Spinal cord (tissue), 10 donors: ENCODE measurements around the gene SPDYE6. TPM values are rescaled to one million over a fixed set of nuclear protein-coding genes. Genes with fewer than 3 reads are reported as not detected.
A peak's percentile ranks its signal among the peaks of the same experiment; 100 is the strongest.
"Not testable (repeated sequence)": the region's sequence is repeated elsewhere in the genome, so short reads cannot be mapped to it uniquely, and the experiment has no call there.

Source experiments
- DNase-seq, 6 donors: peaks; one replicate each; pipeline versions ENCODE4 v3.0.0 to v3.0.0-alpha.2; 2013 to 2015; ENCODE audit warnings: low spot score in 6 of 6, low read depth in 4 of 6
- H3K27ac ChIP-seq: one replicate; pipeline ENCODE4 v1.5.1; 2013; ENCODE audit warnings: low read depth, low read length, control low read depth
- H3K27me3 ChIP-seq: one replicate; pipeline ENCODE4 v1.6.1; 2013; ENCODE audit warnings: low read length; ENCODE audit not compliant: control insufficient read depth, insufficient read depth
- H3K36me3 ChIP-seq: one replicate; pipeline ENCODE4 v1.6.1; 2013; ENCODE audit warnings: low read length; ENCODE audit not compliant: control insufficient read depth, insufficient read depth
- H3K4me1 ChIP-seq: one replicate; pipeline ENCODE4 v1.6.1; 2013; ENCODE audit warnings: low read length; ENCODE audit not compliant: control insufficient read depth, insufficient read depth
- H3K4me3 ChIP-seq: one replicate; pipeline ENCODE4 v1.5.1; 2013; ENCODE audit warnings: low read depth, low read length, control low read depth
- H3K9me3 ChIP-seq: one replicate; pipeline ENCODE4 v1.6.1; 2013; ENCODE audit warnings: low read length; ENCODE audit not compliant: control insufficient read depth, insufficient read depth
- WGBS: methylation state at CpG from one replicate; pipeline ENCODE4 v1.1.5; 2013; ENCODE audit warnings: missing lambda C conversion rate; ENCODE audit not compliant: insufficient coverage; 5-methylcytosine and 5-hydroxymethylcytosine counted together
- polyA plus RNA-seq, 2 donors: library from polyadenylated mRNA; unstranded; fragments of 120-200 nt; gene quantifications; one replicate each; pipeline ENCODE4 v1.2.1, GENCODE V29; 2013; ENCODE audit not compliant: insufficient read length in 2 of 2
- total RNA-seq, 2 donors: library from RNA; depleted of rRNA in 1 of 2; stranded (reverse); fragments of 120-200 nt in 1 of 2; fragments of >200 nt in 1 of 2; gene quantifications; one replicate each; pipeline versions ENCODE4 v1.2.3 to v1.2.4, GENCODE V29; 2013 to 2014
- donor health status: healthy.

Gene SPDYE6
- total and polyA plus RNA-seq, 4 donors: 16.4 TPM; not detected in 3

GRCh38 chr7:102393467-102393866, 37.2 kb upstream of the SPDYE6 start:
- no peak for DNase-seq
- peaks cover 20% of the 10 kb centered on the region for H3K36me3 ChIP-seq
- 88% methylated on average over 6 of the region's 9 CpGs for WGBS
- H3K27ac ChIP-seq: no peak overlapping the region
- H3K9me3 ChIP-seq: no peaks in the 10 kb centered on the region
- peaks cover 21% of the 10 kb centered on the region for H3K4me1 ChIP-seq
- H3K4me3 ChIP-seq: no peak overlapping the region
- no peaks in the 10 kb centered on the region for H3K27me3 ChIP-seq

- Histone ChIP-seq H3K27ac (no peak overlapping the region), H3K9me3 (no peaks in the 10 kb centered on the region), H3K4me1 (peaks cover 16% of the 10 kb centered on the region), H3K27me3 (no peaks in the 10 kb centered on the region), H3K4me3 (no peak overlapping the region), H3K36me3 (peaks cover 21% of the 10 kb centered on the region)
- 100% methylated on average over 1 of the region's 1 CpG for WGBS
- no peak for DNase-seq
These were observed 36.1 kb upstream of the SPDYE6 start for GRCh38 chr7:102392330-102392729.

DNA sequence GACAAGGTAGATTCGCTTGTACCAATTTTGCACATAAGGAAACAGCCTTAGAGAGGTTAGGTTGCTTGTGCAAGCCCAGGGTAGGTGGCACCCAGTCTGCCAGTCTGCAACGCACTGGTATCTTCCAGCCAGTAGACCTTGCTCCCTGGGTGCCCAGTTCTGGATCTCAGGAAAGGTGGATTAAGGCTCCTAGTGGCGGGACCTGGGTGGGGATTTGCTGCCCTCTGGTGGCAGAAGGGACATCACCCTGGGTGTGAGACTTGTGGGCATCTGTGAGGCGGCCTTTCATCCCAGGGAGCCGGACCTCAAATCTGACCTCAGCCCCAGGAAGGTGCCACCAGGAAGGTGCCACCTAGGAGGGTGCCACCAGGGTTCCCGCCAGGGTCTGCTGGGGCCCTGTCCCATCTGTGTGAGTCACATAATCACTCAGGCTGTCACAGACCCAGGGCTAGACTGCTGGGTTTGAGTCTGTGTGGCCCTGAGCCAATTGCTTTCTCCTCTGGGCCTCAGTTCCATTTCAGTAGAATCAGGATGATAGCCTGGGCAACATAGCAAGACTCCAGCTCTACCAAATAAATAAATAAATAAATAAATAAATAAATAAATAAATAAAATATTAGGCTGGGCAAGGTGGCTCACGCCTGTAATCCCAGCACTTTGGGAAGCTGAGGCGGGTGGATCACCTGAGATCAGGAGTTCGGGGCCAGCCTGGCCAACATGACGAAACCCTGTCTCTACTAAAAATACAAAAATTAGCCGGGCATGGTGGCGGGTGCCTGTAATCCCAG, 34.6 kb upstream of the SPDYE6 start:
- 36% methylated on average over 6 of the region's 12 CpGs for WGBS
- H3K4me3 ChIP-seq: no peak overlapping the region
- peaks cover 8% of the 10 kb centered on the region for H3K4me1 ChIP-seq
- no peak overlapping the region for H3K27ac ChIP-seq
- H3K36me3 ChIP-seq: peaks cover 28% of the 10 kb centered on the region
- peak in 5 of 6 donors; percentile 42 to 88 (median 65) for DNase-seq
- no peaks in the 10 kb centered on the region for H3K27me3 ChIP-seq
- H3K9me3 ChIP-seq: no peaks in the 10 kb centered on the region

DNA sequence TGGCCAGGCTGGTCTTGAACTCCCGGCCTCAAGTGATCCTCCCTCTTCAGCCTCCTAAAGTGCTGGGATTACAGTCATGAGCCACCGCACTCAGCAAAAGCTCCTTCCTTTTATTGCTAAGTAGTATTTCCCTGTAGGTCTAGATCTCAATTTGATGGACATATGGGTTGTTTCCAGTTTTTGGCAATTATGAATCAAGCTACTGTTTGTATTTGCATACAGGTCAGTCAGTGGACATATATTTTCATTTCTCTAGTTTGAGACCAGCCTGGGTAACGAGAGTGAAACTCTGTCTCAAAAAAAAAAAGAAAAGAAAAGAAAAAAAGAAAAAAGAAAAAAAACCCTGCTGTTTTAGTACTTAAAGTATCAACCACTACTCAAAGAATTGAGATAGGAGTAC, 33.6 kb upstream of the SPDYE6 start:
- H3K27ac ChIP-seq: no peak overlapping the region
- DNase-seq: no peak
- no peaks in the 10 kb centered on the region for H3K27me3 ChIP-seq
- no peaks in the 10 kb centered on the region for H3K9me3 ChIP-seq
- no CpG with 5 or more reads among the region's 3 CpGs for WGBS
- H3K4me3 ChIP-seq: no peak overlapping the region
- no peaks in the 10 kb centered on the region for H3K4me1 ChIP-seq
- peaks cover 28% of the 10 kb centered on the region for H3K36me3 ChIP-seq

DNA sequence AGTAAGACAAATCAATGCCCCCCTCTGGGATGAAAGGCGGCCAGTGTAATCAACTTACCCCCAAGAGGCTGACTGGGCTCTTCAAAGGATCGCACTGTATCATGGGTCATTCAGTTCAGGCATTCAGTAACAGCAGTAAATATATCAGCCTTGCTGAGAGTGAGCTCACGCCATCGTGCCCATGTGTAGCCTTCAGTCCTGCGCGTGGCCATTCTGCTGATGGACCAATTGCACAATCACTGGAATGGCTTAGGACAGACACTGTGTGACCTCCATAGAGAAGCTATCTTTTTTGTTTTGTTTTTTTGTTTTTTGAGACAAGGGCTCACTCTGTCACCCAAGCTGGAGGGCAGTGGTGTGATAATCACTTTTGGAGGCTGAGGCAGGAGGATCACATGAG, 30.8 kb upstream of the SPDYE6 start:
- WGBS: 71% methylated on average over 5 of the region's 6 CpGs
- H3K4me1 ChIP-seq: no peaks in the 10 kb centered on the region
- H3K27me3 ChIP-seq: no peaks in the 10 kb centered on the region
- no peak for DNase-seq
- H3K9me3 ChIP-seq: no peaks in the 10 kb centered on the region
- no peak overlapping the region for H3K4me3 ChIP-seq
- H3K27ac ChIP-seq: no peak overlapping the region
- H3K36me3 ChIP-seq: peaks cover 29% of the 10 kb centered on the region

DNA sequence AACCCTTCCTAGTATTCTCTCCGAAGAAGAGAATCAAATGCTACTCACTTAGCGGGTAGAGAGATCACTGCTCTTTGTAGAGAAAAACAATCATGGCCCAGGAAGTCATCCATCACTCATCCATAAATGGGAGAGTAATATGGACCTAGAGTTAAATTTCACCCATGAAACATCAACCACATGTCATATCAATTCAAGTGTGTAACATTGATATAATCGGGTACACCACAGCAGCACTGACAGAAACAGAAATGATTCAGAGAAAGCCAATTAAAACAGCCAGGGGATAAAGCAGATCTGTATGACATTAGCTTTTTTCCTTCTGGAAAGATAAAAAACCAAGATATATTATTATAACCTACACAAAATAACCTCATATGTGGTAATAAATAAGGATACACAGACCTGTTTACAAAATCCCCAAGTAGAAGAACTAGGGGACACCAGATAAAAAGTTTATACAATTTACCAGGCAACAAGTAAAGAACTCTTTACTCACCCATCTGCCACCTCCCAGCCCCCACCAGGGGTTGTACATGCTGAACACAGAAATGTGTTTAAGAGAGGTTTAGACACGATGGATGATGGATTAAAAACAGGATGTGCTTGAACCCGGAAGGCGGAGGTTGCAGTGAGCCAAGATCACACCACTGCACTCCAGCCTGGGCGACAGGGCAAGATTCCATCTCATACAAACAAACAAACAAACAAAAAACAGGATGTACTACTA, 25.6 kb upstream of the SPDYE6 start:
- not testable (repeated sequence) for H3K27ac ChIP-seq, H3K4me1 ChIP-seq, H3K9me3 ChIP-seq, DNase-seq, H3K4me3 ChIP-seq, H3K27me3 ChIP-seq
- H3K36me3 ChIP-seq: peaks cover 37% of the 10 kb centered on the region
- WGBS: no CpG with 5 or more reads among the region's 7 CpGs

GRCh38 chr7:102380837-102381236, 24.6 kb upstream of the SPDYE6 start:
- H3K4me3 ChIP-seq, DNase-seq, H3K27ac ChIP-seq, H3K27me3 ChIP-seq, H3K4me1 ChIP-seq, H3K9me3 ChIP-seq: not testable (repeated sequence)
- peaks cover 36% of the 10 kb centered on the region for H3K36me3 ChIP-seq
- 40% methylated on average over 4 of the region's 8 CpGs for WGBS

GRCh38 chr7:102376964-102377466, 20.8 kb upstream of the SPDYE6 start:
- Histone ChIP-seq H3K27ac (no peak overlapping the region), H3K9me3 (no peaks in the 10 kb centered on the region), H3K27me3 (no peaks in the 10 kb centered on the region), H3K4me1 (no peaks in the 10 kb centered on the region), H3K4me3 (no peak overlapping the region), H3K36me3 (peaks cover 26% of the 10 kb centered on the region)
- DNase-seq: no peak
- WGBS: 83% methylated on average over 2 of the region's 6 CpGs

DNA sequence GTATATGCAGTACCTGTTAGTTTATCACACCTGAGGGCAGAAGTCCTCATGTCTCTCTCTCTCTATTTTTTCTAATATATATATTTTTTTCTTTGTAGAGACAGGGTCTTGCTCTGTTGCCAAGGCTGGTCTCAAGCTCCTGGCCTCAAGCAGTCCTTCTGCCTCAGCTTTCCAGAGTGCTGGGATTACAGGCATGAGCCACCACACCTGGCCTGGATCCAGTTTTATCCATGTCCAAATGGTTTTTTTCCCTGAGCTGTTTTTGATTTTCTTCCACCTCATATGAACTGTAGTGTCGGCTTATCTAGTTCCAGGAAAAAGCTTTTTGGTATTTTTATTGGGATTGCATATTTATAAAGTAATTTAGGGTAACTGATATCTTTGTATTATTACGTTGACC, 16.6 kb upstream of the SPDYE6 start:
- not testable (repeated sequence) for DNase-seq, H3K4me1 ChIP-seq, H3K9me3 ChIP-seq, H3K36me3 ChIP-seq, H3K27me3 ChIP-seq, H3K27ac ChIP-seq, H3K4me3 ChIP-seq
- WGBS: no CpG with 5 or more reads among the region's 2 CpGs

- H3K27me3 ChIP-seq, H3K27ac ChIP-seq, H3K4me3 ChIP-seq, H3K4me1 ChIP-seq, H3K9me3 ChIP-seq, DNase-seq, H3K36me3 ChIP-seq: not testable (repeated sequence)
These were observed 13.8 kb upstream of the SPDYE6 start for GRCh38 chr7:102370038-102370437.
